Sigmoid colon (tissue), 7 donors: ENCODE measurements around the gene AGBL1. TPM values are rescaled to one million over a fixed set of nuclear protein-coding genes. Genes with fewer than 3 reads are reported as not detected.
"Not testable (repeated sequence)": the region's sequence is repeated elsewhere in the genome, so short reads cannot be mapped to it uniquely, and the experiment has no call there.

Experiments
- DNase-seq: peaks from one replicate; pipeline ENCODE4 v3.0.0-alpha.2; 2019
- H3K27ac ChIP-seq, 4 donors: fragments of 200-600 bp; sonication (generic); one replicate each; pipeline ENCODE4 v1.5.1; 2016 to 2019; ENCODE audit warnings: mild to moderate bottlenecking in 1 of 4
- H3K27me3 ChIP-seq, 3 donors: fragments of 200-600 bp; sonication (generic); one replicate each; pipeline ENCODE4 v1.5.1; 2019; ENCODE audit warnings: mild to moderate bottlenecking in 1 of 3
- H3K36me3 ChIP-seq, 4 donors: fragments of 200-600 bp; sonication (generic); one replicate each; pipeline ENCODE4 v1.5.1; 2016 to 2019
- H3K4me1 ChIP-seq, 4 donors: fragments of 200-600 bp; sonication (generic); one replicate each; pipeline ENCODE4 v1.5.1; 2017 to 2019
- H3K4me3 ChIP-seq, 4 donors: fragments of 200-600 bp; sonication (generic); one replicate each; pipeline ENCODE4 v1.5.1; 2017 to 2019; ENCODE audit warnings: mild to moderate bottlenecking in 2 of 4, moderate library complexity in 1 of 4
- H3K9me3 ChIP-seq, 4 donors: fragments of 200-600 bp in 3 of 4; sonication (generic) in 3 of 4; one replicate each; pipeline versions ENCODE4 v1.5.1 to v1.6.1; 2013 to 2019
- EP300 ChIP-seq, 4 donors: sonication (generic); formaldehyde crosslinking; IDR thresholded peaks; one replicate each; pipeline ENCODE4 v1.6.1; 2017; ENCODE audit warnings: antibody characterized with exemption in 4 of 4
- POLR2A ChIP-seq, 2 donors: fragments of 450-650 bp; IDR thresholded peaks; one replicate each; pipeline ENCODE4 v1.6.1; 2016; ENCODE audit warnings: antibody characterized with exemption in 2 of 2, mild to moderate bottlenecking in 2 of 2, moderate library complexity in 2 of 2
- POLR2AphosphoS5 ChIP-seq, 4 donors: sonication (generic); formaldehyde crosslinking; IDR thresholded peaks; one replicate each; pipeline ENCODE4 v1.6.1; 2017; ENCODE audit warnings: antibody characterized with exemption in 4 of 4
- WGBS, 2 donors: extraction: QIAGEN DNeasy Blood & Tissue Kit; methylation state at CpG; one replicate each; pipeline ENCODE4 v1.1.7; 2013; 5-methylcytosine and 5-hydroxymethylcytosine counted together
- intact Hi-C: fragments of 100-400 bp; cut with DNase I; formaldehyde crosslinking; loops from one replicate; pipeline ENCODE4 v1.15.1; 2023
- polyA plus RNA-seq, 3 donors: library from polyadenylated mRNA; stranded (reverse); fragments of 200-250 nt; gene quantifications; one replicate each; pipeline ENCODE4 v1.2.3, GENCODE V29; 2013
- total RNA-seq, 4 donors: library from RNA; depleted of rRNA; stranded (reverse); fragments of >200 nt; gene quantifications; one replicate each; pipeline ENCODE4 v1.1.0, GENCODE V29; 2016
- TF ChIP-seq, protein P1 (sequence below), 4 experiments: fragments of 450-650 bp in 3 of 4; fragments of 200-600 bp in 1 of 4; IDR thresholded peaks; one replicate each; pipeline ENCODE4 v1.5.1; 2016 to 2019; ENCODE audit warnings: antibody characterized with exemption in 4 of 4, mild to moderate bottlenecking in 3 of 4, moderate library complexity in 2 of 4
- donor health status: healthy with polysubstance abuse.
- donor health status: Bipolar disorder and iron deficiency.
- donor health status: healthy.

Gene AGBL1
- total and polyA plus RNA-seq, 7 donors = 0.16 to 0.28 TPM; not detected in 5

DNA sequence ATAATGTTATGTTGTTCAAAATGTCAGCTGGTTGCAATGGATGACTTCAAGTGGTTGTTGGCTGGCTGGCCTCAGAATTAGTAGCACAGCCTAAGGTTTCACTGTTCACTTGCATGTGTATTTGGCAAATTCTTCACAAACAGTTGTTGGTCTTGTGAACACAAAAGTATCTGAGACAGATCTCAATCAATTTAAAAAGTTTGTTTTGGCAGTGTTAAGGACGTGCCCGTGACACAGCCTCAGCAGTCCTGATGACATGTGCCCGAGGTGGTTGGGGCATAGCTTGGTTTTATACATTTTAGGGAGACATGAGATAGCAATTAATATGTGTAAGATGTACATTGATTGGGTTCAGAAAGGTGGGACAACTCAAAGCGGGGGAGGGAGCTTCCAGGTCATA lies 436.0 kb downstream of the AGBL1 start:
- Histone ChIP-seq H3K27ac (no peak overlapping the region), H3K27me3 (peaks cover 0 to 4% (median 0%) of the 10 kb centered on the region in 3 donors), H3K36me3 (no peaks in the 10 kb centered on the region), H3K9me3 (no peaks in the 10 kb centered on the region), H3K4me3 (no peak overlapping the region), H3K4me1 (no peaks in the 10 kb centered on the region)
- WGBS, 2 donors = 64 to 81% methylated on average over 4 of the region's 4 CpGs
- intact Hi-C loops = no loop called here
- DNase-seq = no peak
- TF ChIP-seq, protein P1, sequence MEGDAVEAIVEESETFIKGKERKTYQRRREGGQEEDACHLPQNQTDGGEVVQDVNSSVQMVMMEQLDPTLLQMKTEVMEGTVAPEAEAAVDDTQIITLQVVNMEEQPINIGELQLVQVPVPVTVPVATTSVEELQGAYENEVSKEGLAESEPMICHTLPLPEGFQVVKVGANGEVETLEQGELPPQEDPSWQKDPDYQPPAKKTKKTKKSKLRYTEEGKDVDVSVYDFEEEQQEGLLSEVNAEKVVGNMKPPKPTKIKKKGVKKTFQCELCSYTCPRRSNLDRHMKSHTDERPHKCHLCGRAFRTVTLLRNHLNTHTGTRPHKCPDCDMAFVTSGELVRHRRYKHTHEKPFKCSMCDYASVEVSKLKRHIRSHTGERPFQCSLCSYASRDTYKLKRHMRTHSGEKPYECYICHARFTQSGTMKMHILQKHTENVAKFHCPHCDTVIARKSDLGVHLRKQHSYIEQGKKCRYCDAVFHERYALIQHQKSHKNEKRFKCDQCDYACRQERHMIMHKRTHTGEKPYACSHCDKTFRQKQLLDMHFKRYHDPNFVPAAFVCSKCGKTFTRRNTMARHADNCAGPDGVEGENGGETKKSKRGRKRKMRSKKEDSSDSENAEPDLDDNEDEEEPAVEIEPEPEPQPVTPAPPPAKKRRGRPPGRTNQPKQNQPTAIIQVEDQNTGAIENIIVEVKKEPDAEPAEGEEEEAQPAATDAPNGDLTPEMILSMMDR (IDR thresholded peaks at IDR 0.05) = no peak
- no peak for TF ChIP-seq POLR2A (IDR thresholded peaks at IDR 0.05)
- TF ChIP-seq EP300 (IDR thresholded peaks at IDR 0.05) = no peak
- no peak for TF ChIP-seq POLR2AphosphoS5 (IDR thresholded peaks at IDR 0.05)

DNA sequence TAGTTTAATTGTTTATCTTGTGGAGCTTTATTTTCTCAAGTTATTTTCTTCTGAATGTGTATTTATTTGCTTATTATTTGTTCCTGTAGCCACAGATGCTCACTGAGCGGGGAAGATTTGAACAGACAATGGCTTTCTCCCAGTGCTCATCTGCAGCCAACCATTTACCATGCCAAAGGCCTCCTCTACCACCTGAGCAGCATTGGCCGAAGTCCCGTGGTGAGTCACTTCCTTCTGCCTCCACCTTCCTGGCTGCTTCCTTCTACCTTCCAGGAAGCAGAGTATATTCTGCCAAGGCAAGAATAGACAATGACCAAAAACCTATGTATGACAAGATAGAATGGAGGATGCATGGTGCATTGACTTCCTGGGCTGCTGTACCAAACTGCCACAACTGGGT lies 443.1 kb downstream of the AGBL1 start:
- no peaks in the 10 kb centered on the region for H3K4me1 ChIP-seq
- no peak for DNase-seq
- no peaks in the 10 kb centered on the region for H3K36me3 ChIP-seq
- 77 to 81% methylated on average over 3 of the region's 3 CpGs for WGBS, 2 donors
- no peak overlapping the region for H3K27ac ChIP-seq
- intact Hi-C loops = no loop called here
- no peaks in the 10 kb centered on the region for H3K27me3 ChIP-seq
- no peaks in the 10 kb centered on the region for H3K9me3 ChIP-seq
- no peak overlapping the region for H3K4me3 ChIP-seq
- TF ChIP-seq, protein P1 (IDR thresholded peaks at IDR 0.05) = no peak
- TF ChIP-seq EP300 (IDR thresholded peaks at IDR 0.05) = no peak
- TF ChIP-seq POLR2AphosphoS5 (IDR thresholded peaks at IDR 0.05) = no peak
- TF ChIP-seq POLR2A (IDR thresholded peaks at IDR 0.05) = no peak

DNA sequence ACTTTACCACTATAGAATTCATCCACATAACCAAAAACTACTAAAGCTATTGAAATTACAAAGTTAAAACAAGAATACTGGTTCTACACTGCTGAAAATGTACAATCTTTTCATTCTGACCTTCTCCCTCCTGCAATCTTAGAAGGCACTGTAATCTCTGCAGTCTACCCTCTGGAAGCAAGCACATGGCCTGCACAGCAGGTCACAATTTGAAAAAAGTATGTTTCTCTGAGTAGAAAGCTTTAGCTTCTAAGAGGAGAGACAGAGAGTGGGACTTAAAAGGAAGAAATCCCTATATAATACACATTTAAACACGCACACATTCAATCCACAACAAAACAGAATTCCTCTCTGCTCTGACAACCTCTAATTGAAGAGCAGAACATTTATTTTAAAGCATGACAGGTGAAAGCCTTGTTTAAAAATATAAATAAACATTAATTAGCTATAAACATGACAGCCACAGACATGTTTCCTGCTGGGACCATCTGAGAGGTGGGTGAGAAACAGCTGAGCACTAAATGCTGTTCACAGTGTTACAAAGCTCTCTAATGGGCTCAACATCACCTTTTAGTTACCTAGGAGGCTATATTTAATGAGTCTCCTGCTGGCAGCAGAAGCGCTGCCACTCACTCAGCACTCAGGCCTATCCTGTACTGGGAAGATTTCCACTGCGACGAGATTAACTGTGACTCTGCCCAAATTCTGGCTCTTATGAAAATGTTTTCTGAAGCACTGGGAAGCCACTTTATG lies 447.4 kb downstream of the AGBL1 start:
- intact Hi-C loops = no loop called here
- 79 to 84% methylated on average over 4 of the region's 4 CpGs for WGBS, 2 donors
- DNase-seq = no peak
- Histone ChIP-seq H3K27me3 (no peaks in the 10 kb centered on the region), H3K36me3 (no peaks in the 10 kb centered on the region), H3K4me3 (no peak overlapping the region), H3K27ac (no peak overlapping the region), H3K4me1 (no peaks in the 10 kb centered on the region), H3K9me3 (no peaks in the 10 kb centered on the region)
- TF ChIP-seq EP300 (IDR thresholded peaks at IDR 0.05) (no peak), POLR2A (IDR thresholded peaks at IDR 0.05) (no peak), POLR2AphosphoS5 (IDR thresholded peaks at IDR 0.05) (no peak)
- TF ChIP-seq, protein P1 (IDR thresholded peaks at IDR 0.05) = no peak

DNA sequence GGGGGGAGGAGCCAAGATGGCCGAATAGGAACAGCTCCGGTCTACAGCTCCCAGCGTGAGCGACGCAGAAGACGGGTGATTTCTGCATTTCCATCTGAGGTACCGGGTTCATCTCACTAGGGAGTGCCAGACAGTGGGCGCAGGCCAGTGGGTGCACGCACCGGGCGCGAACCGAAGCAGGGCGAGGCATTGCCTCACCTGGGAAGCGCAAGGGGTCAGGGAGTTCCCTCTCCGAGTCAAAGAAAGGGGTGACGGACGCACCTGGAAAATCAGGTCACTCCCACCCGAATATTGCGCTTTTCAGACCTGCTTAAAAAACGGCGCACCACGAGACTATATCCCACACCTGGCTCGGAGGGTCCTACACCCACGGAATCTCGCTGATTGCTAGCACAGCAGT lies 448.4 kb downstream of the AGBL1 start:
- H3K27me3 ChIP-seq, intact Hi-C loops, H3K4me1 ChIP-seq, DNase-seq, H3K9me3 ChIP-seq, H3K36me3 ChIP-seq, H3K4me3 ChIP-seq, H3K27ac ChIP-seq: not testable (repeated sequence)
- 86 to 90% methylated on average over 26 of the region's 26 CpGs for WGBS, 2 donors

DNA sequence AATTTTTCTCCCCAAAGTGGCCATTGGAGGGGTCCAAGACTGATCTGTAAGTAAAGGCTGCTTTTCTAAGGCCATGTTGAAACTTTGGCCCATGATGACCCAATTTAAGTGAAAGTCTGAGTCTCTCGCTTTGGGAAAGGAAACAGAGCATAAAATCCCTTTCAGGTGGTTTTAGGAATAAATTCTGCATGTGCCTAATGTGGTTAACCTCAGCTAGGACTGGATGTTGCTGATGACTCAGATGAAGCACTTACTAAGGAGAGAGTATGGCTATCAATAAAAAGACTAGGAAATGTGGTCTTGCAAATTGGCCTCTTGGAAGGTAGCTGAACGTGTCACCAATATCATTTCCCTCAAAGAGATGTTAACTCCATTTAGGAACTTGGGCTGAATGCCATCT lies 458.5 kb downstream of the AGBL1 start:
- no peak for TF ChIP-seq POLR2A (IDR thresholded peaks at IDR 0.05)
- TF ChIP-seq, protein P1 (IDR thresholded peaks at IDR 0.05) = no peak
- TF ChIP-seq POLR2AphosphoS5 (IDR thresholded peaks at IDR 0.05) = no peak
- no peak for TF ChIP-seq EP300 (IDR thresholded peaks at IDR 0.05)
- no peak for DNase-seq
- Histone ChIP-seq H3K4me1 (no peaks in the 10 kb centered on the region), H3K27me3 (no peaks in the 10 kb centered on the region), H3K4me3 (no peak overlapping the region), H3K9me3 (peaks cover 0 to 3% (median 0%) of the 10 kb centered on the region in 4 donors), H3K36me3 (no peaks in the 10 kb centered on the region), H3K27ac (no peak overlapping the region)
- WGBS, 2 donors = 66 to 81% methylated on average over 2 of the region's 2 CpGs
- intact Hi-C loops = no loop called here
